HG03520 (cell line): ENCODE data around the gene TMEM248.
A peak's percentile ranks its signal among the peaks of the same experiment; 100 is the strongest.
"Not testable (repeated sequence)": the region's sequence is repeated elsewhere in the genome, so short reads cannot be mapped to it uniquely, and the experiment has no call there.

ENCODE experiments used
- ATAC-seq: cut with Tn5 transposase; IDR thresholded peaks from one replicate; pipeline ENCODE4 v1.9.1; 2021; ENCODE audit warnings: mild to moderate bottlenecking, moderate library complexity; ENCODE audit not compliant: unreplicated experiment

Gene TMEM248

DNA sequence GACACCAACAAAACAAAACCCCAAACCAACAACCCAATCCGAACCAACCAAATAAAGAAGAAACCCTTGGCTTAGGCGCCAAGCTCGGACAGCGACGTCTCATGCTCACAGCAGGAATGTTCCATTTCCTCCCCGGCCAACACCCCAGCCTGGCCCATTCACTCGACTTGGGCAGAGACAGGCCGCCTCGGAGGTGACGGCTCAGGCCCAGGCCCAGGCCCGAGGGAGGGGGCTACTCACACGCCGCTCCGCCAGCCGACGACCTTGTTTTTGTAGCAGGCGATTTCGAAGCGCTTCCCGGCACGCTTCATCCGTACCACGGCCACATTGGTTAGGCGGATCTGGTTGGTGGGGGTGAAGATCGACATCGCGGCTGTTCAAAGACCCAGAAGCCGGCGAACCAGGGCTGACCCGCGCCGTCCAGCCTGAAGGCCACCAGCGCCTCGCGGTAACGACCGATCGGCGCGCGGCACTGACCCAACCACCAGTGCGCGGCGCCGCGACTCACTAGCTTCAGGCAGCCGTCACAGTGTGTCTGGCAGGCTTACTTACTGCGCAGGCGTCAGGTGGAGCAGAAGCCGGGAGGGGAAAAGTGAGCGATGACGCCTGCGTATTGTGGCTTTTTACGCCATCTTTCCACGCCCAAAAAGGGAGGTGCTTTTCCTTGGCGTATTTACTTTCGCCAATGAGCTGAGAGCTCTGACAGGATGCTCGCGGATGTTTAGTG is 74.2 kb downstream of the TMEM248 start, which contains the start of gene SBDS:
Gene SBDS, minus strand, starts transcription at position 537 of the 727 bp plus-strand sequence. Its CDS starts 169 bp downstream, at position 368.
- ATAC-seq: peak; percentile 63

DNA sequence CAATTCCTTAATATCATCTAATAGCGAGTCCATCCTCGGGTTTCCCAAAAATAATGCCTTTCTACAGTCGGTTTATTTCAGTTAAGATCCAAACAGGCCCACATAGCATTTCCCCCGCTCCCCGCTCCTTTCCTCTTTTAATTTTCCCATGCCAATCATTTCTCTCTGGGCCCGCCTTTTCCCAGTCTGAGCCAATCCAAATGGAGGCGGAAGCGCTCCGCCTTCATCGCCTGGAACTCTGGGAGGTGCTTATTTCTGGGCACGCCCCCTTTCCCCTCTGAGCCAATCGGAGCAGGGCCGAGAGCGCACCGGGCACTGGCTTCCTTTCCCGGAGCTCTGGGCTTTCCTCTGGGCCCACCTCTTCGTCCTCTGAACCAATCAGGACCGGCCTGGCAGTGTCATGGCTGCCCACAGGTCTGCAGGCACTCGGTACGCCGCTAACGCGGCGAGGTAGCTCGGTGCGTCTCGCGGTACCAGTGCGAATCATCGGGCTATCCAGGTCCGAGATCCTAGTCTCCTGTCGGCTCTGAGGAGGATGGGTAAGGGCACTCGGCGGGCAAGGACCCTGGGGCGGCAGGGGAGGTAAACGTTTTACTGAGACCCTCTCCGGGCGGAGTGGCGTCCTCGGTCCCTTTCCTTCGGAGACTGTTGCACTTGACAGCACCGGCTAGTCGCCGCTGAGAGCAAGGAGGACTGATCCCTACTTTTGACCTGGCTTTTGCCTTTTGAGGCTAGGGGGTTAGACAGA is 75.6 kb downstream of the TMEM248 start, which contains the start of gene TYW1:
Gene TYW1, plus strand, starts transcription at position 390 of the 748 bp plus-strand sequence. Its CDS starts 146 bp downstream, at position 536.
- peak; percentile 87 for ATAC-seq

DNA sequence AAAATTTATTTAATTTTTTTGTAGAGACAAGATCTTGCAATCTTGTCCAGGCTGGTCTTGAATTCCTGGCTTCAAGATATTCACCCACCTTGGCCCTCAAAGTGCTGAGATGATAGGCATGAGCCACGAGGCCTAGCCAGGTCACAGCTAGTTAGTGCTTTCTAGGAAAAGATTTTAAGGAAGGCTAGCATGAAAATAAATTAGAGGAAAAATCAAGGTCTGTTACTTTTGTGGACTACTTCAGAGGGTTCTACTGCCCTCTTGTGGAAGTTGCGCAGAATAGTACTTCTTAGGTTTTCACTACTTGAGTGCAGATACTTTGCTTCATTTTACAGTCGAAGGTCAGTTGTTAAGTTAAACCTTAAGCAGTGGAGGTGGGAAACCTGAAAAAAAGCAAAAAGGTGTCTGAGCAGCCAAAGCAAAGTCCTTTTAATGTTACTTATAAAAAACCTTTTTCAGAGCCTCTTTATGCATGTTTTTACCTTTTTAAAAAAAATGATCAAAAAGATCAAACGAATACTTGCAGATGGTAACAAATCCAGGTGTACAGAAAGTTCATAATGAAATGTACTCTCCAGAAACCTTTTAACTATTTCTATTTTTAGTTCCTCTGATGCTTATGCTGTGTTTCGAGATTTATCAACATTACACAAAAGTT is 79.7 kb downstream of the TMEM248 start:
- ATAC-seq: not testable (repeated sequence)

GRCh38 chr7:67004145-67004544 is 83.1 kb downstream of the TMEM248 start:
- ATAC-seq: not testable (repeated sequence)

- ATAC-seq: no peak
These were observed 85.9 kb downstream of the TMEM248 start for GRCh38 chr7:67006965-67007364.
